ENCODE measurements around the gene KCNQ5. TPM values are rescaled to one million over a fixed set of nuclear protein-coding genes. Genes with fewer than 3 reads are reported as not detected.
A peak's percentile ranks its signal among the peaks of the same experiment; 100 is the strongest.

Gene KCNQ5
- total RNA-seq, 1 experiment from 2014 or later: 0.31 TPM

GRCh38 chr6:72650081-72650745 lies 28.3 kb downstream of the KCNQ5 start:
- H3K36me3 ChIP-seq (replicated peaks; ENCODE audit: control insufficient read depth, insufficient read depth, low read length): no peaks in the 10 kb centered on the region
- no peaks in the 10 kb centered on the region for H3K27me3 ChIP-seq (ENCODE audit: control insufficient read depth, insufficient read depth, low read length)
- DNase-seq: no peak
- H3K4me3 ChIP-seq (ENCODE audit: insufficient read depth, low read depth, low read length): no peak overlapping the region

- no peak overlapping the region for H3K4me3 ChIP-seq (ENCODE audit: insufficient read depth, low read depth, low read length)
- H3K27me3 ChIP-seq (ENCODE audit: control insufficient read depth, insufficient read depth, low read length): no peaks in the 10 kb centered on the region
- DNase-seq: no peak
- no peaks in the 10 kb centered on the region for H3K36me3 ChIP-seq (replicated peaks; ENCODE audit: control insufficient read depth, insufficient read depth, low read length)
Measured at GRCh38 chr6:72651174-72651573, 29.3 kb downstream of the KCNQ5 start.

- Histone ChIP-seq H3K4me3 (ENCODE audit: insufficient read depth, low read depth, low read length) (no peak overlapping the region), H3K36me3 (replicated peaks; ENCODE audit: control insufficient read depth, insufficient read depth, low read length) (no peaks in the 10 kb centered on the region), H3K27me3 (ENCODE audit: control insufficient read depth, insufficient read depth, low read length) (no peaks in the 10 kb centered on the region)
- DNase-seq: no peak
Measured at GRCh38 chr6:72651967-72652956, 30.4 kb downstream of the KCNQ5 start.

- no peak for DNase-seq
- Histone ChIP-seq H3K36me3 (replicated peaks; ENCODE audit: control insufficient read depth, insufficient read depth, low read length) (no peaks in the 10 kb centered on the region), H3K4me3 (ENCODE audit: insufficient read depth, low read depth, low read length) (no peak overlapping the region), H3K27me3 (ENCODE audit: control insufficient read depth, insufficient read depth, low read length) (no peaks in the 10 kb centered on the region)
Measured at GRCh38 chr6:72653026-72653425, 31.2 kb downstream of the KCNQ5 start.

- Histone ChIP-seq H3K27me3 (ENCODE audit: control insufficient read depth, insufficient read depth, low read length) (no peaks in the 10 kb centered on the region), H3K4me3 (ENCODE audit: insufficient read depth, low read depth, low read length) (no peak overlapping the region), H3K36me3 (replicated peaks; ENCODE audit: control insufficient read depth, insufficient read depth, low read length) (no peaks in the 10 kb centered on the region)
- DNase-seq: no peak
Measured at GRCh38 chr6:72654071-72654621, 32.3 kb downstream of the KCNQ5 start.

GRCh38 chr6:72657407-72658197 lies 35.7 kb downstream of the KCNQ5 start:
- DNase-seq: no peak
- Histone ChIP-seq H3K36me3 (replicated peaks; ENCODE audit: control insufficient read depth, insufficient read depth, low read length) (no peaks in the 10 kb centered on the region), H3K4me3 (ENCODE audit: insufficient read depth, low read depth, low read length) (no peak overlapping the region), H3K27me3 (ENCODE audit: control insufficient read depth, insufficient read depth, low read length) (no peaks in the 10 kb centered on the region)

GRCh38 chr6:72659754-72660153 lies 37.9 kb downstream of the KCNQ5 start:
- H3K36me3 ChIP-seq (replicated peaks; ENCODE audit: control insufficient read depth, insufficient read depth, low read length): no peaks in the 10 kb centered on the region
- H3K27me3 ChIP-seq (ENCODE audit: control insufficient read depth, insufficient read depth, low read length): no peaks in the 10 kb centered on the region
- H3K4me3 ChIP-seq (ENCODE audit: insufficient read depth, low read depth, low read length): no peak overlapping the region
- no peak for DNase-seq

- Histone ChIP-seq H3K27me3 (ENCODE audit: control insufficient read depth, insufficient read depth, low read length) (no peaks in the 10 kb centered on the region), H3K36me3 (replicated peaks; ENCODE audit: control insufficient read depth, insufficient read depth, low read length) (no peaks in the 10 kb centered on the region)
- no peak for DNase-seq
Measured at GRCh38 chr6:72661411-72661810, 39.5 kb downstream of the KCNQ5 start.

GRCh38 chr6:72665599-72665998 lies 43.7 kb downstream of the KCNQ5 start:
- Histone ChIP-seq H3K4me3 (ENCODE audit: insufficient read depth, low read depth, low read length) (no peak overlapping the region), H3K27me3 (ENCODE audit: control insufficient read depth, insufficient read depth, low read length) (no peaks in the 10 kb centered on the region), H3K36me3 (replicated peaks; ENCODE audit: control insufficient read depth, insufficient read depth, low read length) (no peaks in the 10 kb centered on the region)
- DNase-seq: no peak

More at GRCh38 chr6:72661411-72661810, 39.5 kb downstream of the KCNQ5 start:
- H3K4me3 ChIP-seq (ENCODE audit: insufficient read depth, low read depth, low read length): no peak overlapping the region

GRCh38 chr6:72669324-72669723 lies 47.5 kb downstream of the KCNQ5 start:
- peak; percentile 2 for DNase-seq
- no peaks in the 10 kb centered on the region for H3K27me3 ChIP-seq (ENCODE audit: control insufficient read depth, insufficient read depth, low read length)
- H3K36me3 ChIP-seq (replicated peaks; ENCODE audit: control insufficient read depth, insufficient read depth, low read length): no peaks in the 10 kb centered on the region
- H3K4me3 ChIP-seq (ENCODE audit: insufficient read depth, low read depth, low read length): no peak overlapping the region

GRCh38 chr6:72672906-72673305 lies 51.0 kb downstream of the KCNQ5 start:
- H3K27me3 ChIP-seq (ENCODE audit: control insufficient read depth, insufficient read depth, low read length): no peaks in the 10 kb centered on the region
- H3K4me3 ChIP-seq (ENCODE audit: insufficient read depth, low read depth, low read length): no peak overlapping the region
- no peaks in the 10 kb centered on the region for H3K36me3 ChIP-seq (replicated peaks; ENCODE audit: control insufficient read depth, insufficient read depth, low read length)
- DNase-seq: no peak

- no peak for DNase-seq
- Histone ChIP-seq H3K4me3 (ENCODE audit: insufficient read depth, low read depth, low read length) (no peak overlapping the region), H3K36me3 (replicated peaks; ENCODE audit: control insufficient read depth, insufficient read depth, low read length) (no peaks in the 10 kb centered on the region), H3K27me3 (ENCODE audit: control insufficient read depth, insufficient read depth, low read length) (no peaks in the 10 kb centered on the region)
Measured at GRCh38 chr6:72674842-72675241, 53.0 kb downstream of the KCNQ5 start.

- H3K4me3 ChIP-seq (ENCODE audit: insufficient read depth, low read depth, low read length): no peak overlapping the region
- no peak for DNase-seq
- no peaks in the 10 kb centered on the region for H3K27me3 ChIP-seq (ENCODE audit: control insufficient read depth, insufficient read depth, low read length)
Measured at GRCh38 chr6:72675396-72675795, 53.5 kb downstream of the KCNQ5 start.

GRCh38 chr6:72676995-72677394 lies 55.1 kb downstream of the KCNQ5 start:
- Histone ChIP-seq H3K36me3 (replicated peaks; ENCODE audit: control insufficient read depth, insufficient read depth, low read length) (no peaks in the 10 kb centered on the region), H3K27me3 (ENCODE audit: control insufficient read depth, insufficient read depth, low read length) (no peaks in the 10 kb centered on the region), H3K4me3 (ENCODE audit: insufficient read depth, low read depth, low read length) (no peak overlapping the region)
- DNase-seq: no peak

More at GRCh38 chr6:72675396-72675795, 53.5 kb downstream of the KCNQ5 start:
- H3K36me3 ChIP-seq (replicated peaks; ENCODE audit: control insufficient read depth, insufficient read depth, low read length): no peaks in the 10 kb centered on the region

All from H7 (cell line).